ENCODE results near the gene MAST4.

DNA sequence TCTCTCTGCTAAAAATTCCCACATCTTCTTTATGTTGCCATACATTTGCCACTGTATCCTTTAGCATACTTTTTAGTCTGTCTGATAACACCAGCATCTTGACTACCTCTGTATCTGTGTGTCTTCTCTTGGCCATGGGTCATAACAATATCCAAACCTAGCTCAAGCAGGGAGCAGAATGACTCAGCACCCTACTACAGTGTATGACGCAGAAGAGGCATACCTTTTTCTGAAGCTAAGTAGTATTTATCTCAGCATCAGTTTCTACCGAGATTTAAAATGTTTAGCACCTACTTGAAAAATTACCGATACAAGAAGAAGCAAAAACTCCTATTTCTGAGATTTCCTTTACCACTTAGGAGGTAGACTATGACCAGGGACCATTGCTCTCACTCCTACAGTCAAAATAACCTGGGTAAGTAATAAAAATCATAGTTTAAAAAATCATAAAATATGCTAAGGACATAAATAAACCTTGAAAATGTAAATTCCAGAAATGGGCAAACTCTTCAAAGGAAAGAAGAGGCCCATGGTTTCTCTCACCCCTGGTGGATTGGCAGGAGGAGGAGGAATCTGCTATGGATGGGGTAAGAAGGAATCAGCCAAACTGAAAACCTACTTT lies 286.5 kb downstream of the MAST4 start:
- TF ChIP-seq CTCF (IDR thresholded peaks at IDR 0.05; ENCODE audit: insufficient read depth, low read length) (no peak), REST (IDR thresholded peaks at IDR 0.05; ENCODE audit: insufficient replicate concordance, low read depth) (no peak), GABPA (IDR thresholded peaks at IDR 0.05; ENCODE audit: low read depth) (no peak), POLR2AphosphoS5 (IDR thresholded peaks at IDR 0.05; ENCODE audit: low read depth) (no peak)
